Karpas-422 (cell line): Measurements from ENCODE around the gene DPF3. TPM values are rescaled to one million over a fixed set of nuclear protein-coding genes. Genes with fewer than 3 reads are reported as not detected.

ENCODE experiments used
- DNase-seq: peaks from one replicate; pipeline ENCODE4 v3.0.0-alpha.2; 2015
- H2AFZ ChIP-seq: fragments of 200-600 bp; sonication (generic); 2 replicates; pipeline ENCODE4 v1.6.1; 2014; ENCODE audit warnings: antibody characterized with exemption, low read length, mixed read lengths
- H3K27ac ChIP-seq: fragments of 200-600 bp; sonication (generic); 2 replicates; pipeline ENCODE4 v1.5.1; 2014; ENCODE audit warnings: mild to moderate bottlenecking, low read length, moderate library complexity
- H3K27me3 ChIP-seq: fragments of 200-600 bp; sonication (generic); 2 replicates; pipeline ENCODE4 v1.6.1; 2014; ENCODE audit warnings: low read length, mixed read lengths
- H3K36me3 ChIP-seq: fragments of 200-600 bp; sonication (generic); 2 replicates; pipeline ENCODE4 v1.6.1; 2014; ENCODE audit warnings: low read length, mixed read lengths; ENCODE audit not compliant: insufficient read depth
- H3K4me1 ChIP-seq: fragments of 200-600 bp; sonication (generic); 2 replicates; pipeline ENCODE4 v1.6.1; 2014; ENCODE audit warnings: mild to moderate bottlenecking, low read length, mixed read lengths
- H3K4me2 ChIP-seq: fragments of 200-600 bp; sonication (generic); 2 replicates; pipeline ENCODE4 v1.6.1; 2014; ENCODE audit warnings: low read length, low read depth, mild to moderate bottlenecking; ENCODE audit not compliant: poor library complexity, severe bottlenecking
- H3K4me3 ChIP-seq: fragments of 200-600 bp; sonication (generic); 2 replicates; pipeline ENCODE4 v1.5.1; 2014; ENCODE audit warnings: mild to moderate bottlenecking, antibody characterized with exemption, low read length, mixed read lengths
- H3K79me2 ChIP-seq: fragments of 200-600 bp; sonication (generic); 2 replicates; pipeline ENCODE4 v1.6.1; 2014; ENCODE audit warnings: mild to moderate bottlenecking, low read length, mixed read lengths
- H3K9ac ChIP-seq: fragments of 200-600 bp; sonication (generic); 2 replicates; pipeline ENCODE4 v1.6.0; 2014; ENCODE audit warnings: low read length
- H3K9me2 ChIP-seq: fragments of 200-600 bp; sonication (generic), shearing (Covaris generic); replicated peaks from 2 replicates; pipeline ENCODE4 v1.6.0; 2014; ENCODE audit warnings: mild to moderate bottlenecking, low read length, moderate library complexity; ENCODE audit not compliant: insufficient read depth
- H3K9me3 ChIP-seq: fragments of 300-700, 200-600 bp; sonication (generic); 2 replicates; pipeline ENCODE4 v1.6.1; 2014; ENCODE audit warnings: low read length, mixed read lengths
- H4K20me1 ChIP-seq: fragments of 200-600 bp; sonication (generic); 2 replicates; pipeline ENCODE4 v1.6.1; 2014; ENCODE audit warnings: mild to moderate bottlenecking, antibody characterized with exemption, low read length, low read depth; ENCODE audit not compliant: insufficient read depth
- total RNA-seq: library from RNA; depleted of rRNA; stranded (reverse); fragments of >200 nt; shearing (Covaris generic); gene quantifications from 2 replicates; pipeline ENCODE4 v1.2.3, GENCODE V29; 2014; ENCODE audit warnings: low replicate concordance

The DPF3 gene
- total RNA-seq, 1 experiment from 2014 or later: 3.1 TPM

DNA sequence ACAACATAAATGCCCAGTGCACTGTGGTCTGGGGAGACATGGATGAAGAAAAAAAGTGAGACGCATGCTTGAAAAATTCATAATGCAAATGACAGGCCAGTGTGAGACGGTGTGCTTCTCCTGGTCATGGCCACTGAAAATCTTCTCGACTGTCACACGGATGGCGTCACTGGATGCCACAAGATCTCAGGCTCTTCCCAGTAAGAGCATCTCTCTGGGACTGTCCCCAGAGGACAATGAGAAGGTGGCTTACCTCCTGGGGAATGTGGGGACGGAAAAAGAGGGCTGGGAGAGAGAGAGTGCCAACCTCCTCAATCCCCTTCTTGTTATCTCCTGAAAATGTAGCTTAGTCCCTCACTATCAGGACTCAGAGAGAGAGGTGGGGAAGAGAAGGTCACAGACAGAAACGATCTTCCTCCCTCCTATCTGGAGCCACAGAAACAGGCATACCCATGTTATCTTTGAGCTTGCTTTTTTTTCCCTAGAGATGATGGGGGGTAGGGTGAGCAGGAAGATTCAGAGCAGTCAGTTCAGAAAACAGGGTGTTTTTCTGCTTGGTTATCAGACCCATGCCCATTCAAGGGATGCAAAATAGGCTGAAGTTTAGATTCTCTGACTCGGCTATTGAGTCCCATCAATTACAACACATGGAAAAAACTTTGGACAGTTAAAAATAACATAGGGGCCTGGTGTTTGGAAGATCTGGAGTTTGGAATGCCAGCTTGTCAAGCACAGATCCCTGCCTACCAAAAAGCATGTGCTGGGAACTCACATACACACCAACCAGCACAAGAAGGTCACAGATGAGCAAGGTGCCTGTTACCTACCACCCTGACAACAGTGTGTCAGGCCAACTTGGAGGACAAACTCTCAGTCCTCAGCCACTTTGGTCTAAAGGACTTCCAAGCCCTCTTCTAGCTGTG lies 24.2 kb downstream of the DPF3 start:
- Histone ChIP-seq H3K4me1 (no peaks in the 10 kb centered on the region), H3K4me2 (no peak overlapping the region), H3K27me3 (no peaks in the 10 kb centered on the region; the same call in 1 of the 2 replicates), H3K27ac (no peak overlapping the region), H3K36me3 (no peaks in the 10 kb centered on the region), H3K79me2 (no peaks in the 10 kb centered on the region), H2AFZ (no peak overlapping the region), H3K4me3 (no peak overlapping the region), H3K9me3 (no peaks in the 10 kb centered on the region), H3K9me2 (no peaks in the 10 kb centered on the region), H3K9ac (no peak overlapping the region), H4K20me1 (no peaks in the 10 kb centered on the region)
- DNase-seq: no peak

DNA sequence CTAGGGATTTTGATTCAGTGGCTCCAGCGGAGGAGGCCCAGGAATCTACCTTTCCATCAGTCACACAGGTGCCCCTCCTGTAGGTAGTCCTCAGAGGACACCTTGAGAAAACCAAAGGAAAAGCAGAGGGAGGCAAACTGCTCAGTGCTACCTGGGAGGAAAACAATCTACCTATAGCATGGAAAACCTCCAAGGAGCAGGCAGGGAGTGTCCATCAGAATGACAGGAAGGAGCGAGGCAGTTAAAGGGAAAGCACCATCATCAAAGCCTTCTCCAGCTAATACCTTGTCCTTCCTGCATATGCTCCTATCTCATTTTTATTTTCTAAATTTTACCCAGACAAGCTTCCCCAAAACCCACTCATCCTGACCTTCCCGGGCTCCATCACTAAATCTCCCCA lies 25.4 kb downstream of the DPF3 start:
- Histone ChIP-seq H4K20me1 (no peaks in the 10 kb centered on the region), H3K79me2 (no peaks in the 10 kb centered on the region), H3K27ac (no peak overlapping the region), H3K27me3 (no peaks in the 10 kb centered on the region; the same call in 1 of the 2 replicates), H3K9me2 (no peaks in the 10 kb centered on the region), H3K4me2 (no peak overlapping the region), H3K36me3 (no peaks in the 10 kb centered on the region), H3K9me3 (no peaks in the 10 kb centered on the region), H3K9ac (no peak overlapping the region), H3K4me3 (no peak overlapping the region), H2AFZ (no peak overlapping the region), H3K4me1 (no peaks in the 10 kb centered on the region)
- DNase-seq: no peak

DNA sequence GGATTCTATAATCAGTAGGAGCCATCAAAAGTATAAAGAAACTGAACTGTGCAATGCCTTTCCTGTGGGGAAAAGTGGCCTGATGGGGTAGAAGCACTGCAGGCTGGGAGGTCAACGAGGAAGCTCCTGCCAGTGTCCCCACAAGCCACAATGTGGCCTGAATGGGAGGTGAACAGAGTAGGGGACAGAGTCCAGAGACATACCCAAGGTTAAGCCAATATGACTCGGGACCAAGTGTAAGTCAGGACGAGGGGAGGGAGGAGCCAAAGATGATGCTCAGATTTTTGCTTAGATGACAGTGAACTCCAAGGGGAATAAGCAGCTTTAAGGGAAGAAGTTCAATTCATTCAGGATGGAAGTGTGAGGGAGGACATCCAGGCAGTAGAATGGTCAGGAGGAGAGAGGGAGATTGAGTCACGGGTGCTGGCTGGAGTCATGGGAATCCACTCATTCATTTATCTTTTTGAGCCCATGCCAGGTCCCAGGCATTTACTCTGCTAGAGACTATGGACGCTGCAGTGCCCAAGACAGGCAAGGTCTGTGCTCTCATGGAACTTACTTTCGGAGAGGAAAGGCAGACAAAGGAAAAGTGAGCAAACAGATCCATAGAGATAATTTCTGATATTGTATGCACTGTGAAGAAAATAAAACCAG lies 29.1 kb downstream of the DPF3 start:
- Histone ChIP-seq H3K9me2 (no peaks in the 10 kb centered on the region), H3K36me3 (no peaks in the 10 kb centered on the region), H3K27me3 (no peaks in the 10 kb centered on the region), H3K4me3 (no peak overlapping the region), H3K4me1 (no peaks in the 10 kb centered on the region), H4K20me1 (0 out of 2 replicates have a peak, but pooled peaks cover 8% of the 10 kb centered on the region), H2AFZ (no peak overlapping the region), H3K79me2 (no peaks in the 10 kb centered on the region), H3K9ac (no peak overlapping the region), H3K9me3 (no peaks in the 10 kb centered on the region), H3K4me2 (no peak overlapping the region), H3K27ac (no peak overlapping the region)
- no peak for DNase-seq

DNA sequence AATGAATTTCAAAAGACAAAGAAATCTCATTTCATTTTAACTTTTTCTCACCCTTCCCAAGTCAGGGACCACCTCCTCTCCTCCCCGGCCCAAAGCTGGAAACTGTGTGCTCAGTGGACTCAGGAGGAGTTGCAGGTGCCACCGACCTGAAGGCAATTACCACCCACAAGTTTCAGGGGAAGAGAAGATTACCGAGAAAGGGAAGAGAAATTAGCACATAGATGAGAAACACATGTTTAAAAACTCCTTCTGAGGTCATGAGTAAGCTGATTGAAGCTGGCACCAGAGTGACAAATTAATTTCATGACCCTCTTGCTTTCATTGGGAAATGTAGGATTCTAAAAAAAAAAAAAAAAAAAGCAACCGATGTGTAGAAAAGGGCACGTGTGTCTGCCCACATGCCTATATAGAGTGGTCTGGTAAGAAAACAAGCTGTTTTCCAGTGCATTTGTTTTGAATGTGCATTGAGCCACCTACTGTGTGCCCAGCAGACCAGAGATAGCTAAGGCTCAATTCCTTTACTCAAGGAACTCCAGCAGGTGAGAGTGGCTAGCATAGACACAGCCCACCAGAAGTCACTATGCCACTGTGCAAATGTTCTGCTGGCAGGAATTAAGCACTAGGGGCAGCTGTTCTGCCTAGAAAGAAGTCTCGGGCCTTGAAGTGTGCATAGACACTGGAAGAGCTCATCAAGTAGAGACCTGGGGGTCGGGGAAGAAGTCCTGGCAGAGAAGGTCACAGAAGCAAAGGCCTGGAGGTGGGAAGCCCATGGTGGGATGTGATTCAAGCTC lies 30.5 kb downstream of the DPF3 start:
- DNase-seq: peak; percentile 46

DNA sequence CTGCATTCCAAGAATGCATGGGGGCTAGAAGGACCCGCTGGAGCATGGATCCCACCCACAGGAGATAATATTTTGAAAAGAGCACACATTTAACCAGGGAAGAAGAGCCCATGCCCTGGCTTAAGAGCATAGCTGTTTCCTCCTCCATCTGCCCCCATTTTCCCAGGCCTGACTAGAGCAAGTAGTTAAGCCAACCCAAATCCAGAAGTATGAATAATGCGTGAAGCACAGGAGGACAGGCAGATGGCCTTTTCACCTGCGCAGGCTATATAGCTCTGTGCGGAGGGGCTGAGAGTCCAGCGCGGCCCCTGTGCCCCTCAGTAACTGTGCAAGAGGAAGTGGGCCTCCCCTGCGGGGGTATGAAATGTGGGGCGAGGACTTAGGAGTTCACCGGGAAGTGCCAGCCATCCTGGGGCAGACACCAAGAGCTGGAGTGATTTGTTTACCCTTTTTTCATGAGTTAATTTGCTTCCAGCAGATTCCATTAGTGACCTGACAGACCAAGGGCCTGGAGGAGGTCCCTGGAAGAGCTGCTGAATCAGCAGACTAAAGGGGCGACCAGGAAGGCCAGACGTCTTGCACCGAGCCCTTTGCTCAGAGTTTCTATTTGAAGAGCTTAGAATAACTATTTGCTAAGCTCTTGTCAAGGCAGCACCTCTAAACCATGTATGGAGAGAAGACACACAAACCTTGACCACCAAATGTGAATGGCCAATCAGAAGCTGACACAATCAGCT lies 37.2 kb downstream of the DPF3 start:
- no peaks in the 10 kb centered on the region for H3K79me2 ChIP-seq
- H3K27me3 ChIP-seq: no peaks in the 10 kb centered on the region
- H3K4me2 ChIP-seq: no peak overlapping the region
- no peak overlapping the region for H3K27ac ChIP-seq
- H3K4me1 ChIP-seq: no peaks in the 10 kb centered on the region
- DNase-seq: no peak
- H2AFZ ChIP-seq: no peak overlapping the region
- no peak overlapping the region for H3K4me3 ChIP-seq
- no peak overlapping the region for H3K9ac ChIP-seq
- H3K9me2 ChIP-seq: no peaks in the 10 kb centered on the region
- no peaks in the 10 kb centered on the region for H3K36me3 ChIP-seq
- H4K20me1 ChIP-seq: 0 out of 2 replicates have a peak, but pooled peaks cover under 1% of the 10 kb centered on the region
- H3K9me3 ChIP-seq: no peaks in the 10 kb centered on the region

More for the DNA sequence above, 30.5 kb downstream of the DPF3 start:
- no peak overlapping the region for H3K27ac ChIP-seq
- no peaks in the 10 kb centered on the region for H3K27me3 ChIP-seq
- no peaks in the 10 kb centered on the region for H3K9me3 ChIP-seq
- H4K20me1 ChIP-seq: 0 out of 2 replicates have a peak, but pooled peaks cover 8% of the 10 kb centered on the region
- H3K9ac ChIP-seq: no peak overlapping the region
- H3K4me2 ChIP-seq: no peak overlapping the region
- H3K4me1 ChIP-seq: no peaks in the 10 kb centered on the region
- no peaks in the 10 kb centered on the region for H3K36me3 ChIP-seq
- H3K9me2 ChIP-seq: no peaks in the 10 kb centered on the region
- no peak overlapping the region for H3K4me3 ChIP-seq
- H3K79me2 ChIP-seq: no peaks in the 10 kb centered on the region
- no peak overlapping the region for H2AFZ ChIP-seq

DNA sequence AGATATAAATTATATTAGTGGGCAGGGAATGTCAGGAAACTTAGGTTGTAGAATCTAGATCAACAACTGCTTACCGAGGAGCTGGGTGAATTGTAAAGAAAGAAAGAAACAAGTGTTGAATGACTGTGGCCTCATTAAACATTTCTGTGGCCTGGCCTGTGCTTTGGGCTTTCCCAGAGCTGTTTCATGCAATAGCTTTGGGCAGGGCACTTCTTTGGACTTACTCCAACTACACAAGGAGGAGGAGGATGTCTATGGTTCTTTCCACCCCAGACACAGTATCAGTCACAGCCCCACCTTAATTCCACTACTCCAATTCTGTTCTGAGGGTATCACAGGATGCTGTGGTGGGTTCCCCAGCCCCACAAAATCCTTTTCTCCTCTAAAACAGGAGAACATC lies 38.0 kb downstream of the DPF3 start:
- Histone ChIP-seq H3K79me2 (no peaks in the 10 kb centered on the region), H3K27ac (no peak overlapping the region), H3K27me3 (no peaks in the 10 kb centered on the region), H3K9me2 (no peaks in the 10 kb centered on the region), H3K9ac (no peak overlapping the region), H3K4me2 (no peak overlapping the region), H3K4me1 (no peaks in the 10 kb centered on the region), H2AFZ (no peak overlapping the region), H3K9me3 (no peaks in the 10 kb centered on the region), H3K36me3 (no peaks in the 10 kb centered on the region), H3K4me3 (no peak overlapping the region), H4K20me1 (no peaks in the 10 kb centered on the region)
- no peak for DNase-seq

DNA sequence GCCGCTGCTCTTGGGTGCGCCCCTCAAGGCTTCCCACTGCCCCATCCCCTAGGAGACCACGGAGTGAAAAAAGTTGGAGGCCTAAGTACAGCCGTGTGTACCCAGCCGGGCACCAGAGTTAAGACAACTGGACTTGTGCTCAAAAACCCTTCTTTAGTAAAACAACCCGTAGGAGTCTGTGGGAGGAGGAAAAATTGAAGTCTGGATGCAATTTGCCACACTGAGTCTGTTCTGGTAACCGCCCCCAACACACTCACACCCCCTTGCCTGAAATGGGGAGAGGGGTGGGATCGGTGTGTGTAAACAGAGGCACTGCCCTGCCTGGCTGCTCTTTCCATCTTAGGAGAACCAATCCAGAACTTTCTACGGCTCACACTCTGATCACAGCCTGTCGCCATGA lies 41.7 kb downstream of the DPF3 start:
- Histone ChIP-seq H3K36me3 (no peaks in the 10 kb centered on the region), H3K4me3 (no peak overlapping the region), H3K4me2 (no peak overlapping the region), H2AFZ (no peak overlapping the region), H3K9me3 (no peaks in the 10 kb centered on the region), H3K27me3 (no peaks in the 10 kb centered on the region), H3K27ac (no peak overlapping the region), H3K4me1 (no peaks in the 10 kb centered on the region), H3K9me2 (no peaks in the 10 kb centered on the region), H3K79me2 (no peaks in the 10 kb centered on the region), H3K9ac (no peak overlapping the region), H4K20me1 (0 out of 2 replicates have a peak, but pooled peaks cover 5% of the 10 kb centered on the region)
- no peak for DNase-seq
